Calu3 (cell line): ENCODE results near the gene KLK4. TPM values are rescaled to one million over a fixed set of nuclear protein-coding genes. Genes with fewer than 3 reads are reported as not detected.

Source experiments
- BruUV-seq: library from RNA; stranded (reverse); fragments of 400-500 nt; replicated peaks from 2 replicates; lab custom pipeline; 2021; lab: Mats Ljungman, UMichigan
- CTCF ChIA-PET: fragments of 300-600 bp; sonication (Branson Sonifier 250); formaldehyde crosslinking; loops from one replicate; lab custom pipeline; 2022; ENCODE audit warnings: antibody characterized with exemption; lab: Charles Lee
- DNase-seq: peaks from one replicate; pipeline ENCODE4 v3.0.0; 2022
- H3K27ac Mint-ChIP-seq: one replicate; pipeline ENCODE4 v1.8.0; 2022; ENCODE audit warnings: mixed read lengths; ENCODE audit not compliant: unreplicated experiment
- H3K27me3 Mint-ChIP-seq: one replicate; pipeline ENCODE4 v1.8.0; 2022; ENCODE audit warnings: mixed read lengths; ENCODE audit not compliant: unreplicated experiment
- H3K36me3 Mint-ChIP-seq: one replicate; pipeline ENCODE4 v1.8.0; 2022; ENCODE audit warnings: mild to moderate bottlenecking, moderate library complexity, mixed read lengths; ENCODE audit not compliant: insufficient read depth, unreplicated experiment
- H3K4me1 Mint-ChIP-seq: one replicate; pipeline ENCODE4 v1.8.0; 2022; ENCODE audit warnings: mild to moderate bottlenecking, low read depth, mixed read lengths; ENCODE audit not compliant: unreplicated experiment
- H3K4me3 Mint-ChIP-seq: one replicate; pipeline ENCODE4 v1.8.0; 2022; ENCODE audit warnings: mild to moderate bottlenecking, low read depth, moderate library complexity, mixed read lengths; ENCODE audit not compliant: unreplicated experiment
- H3K9me3 Mint-ChIP-seq: one replicate; pipeline ENCODE4 v1.8.0; 2022; ENCODE audit warnings: low read depth, mixed read lengths; ENCODE audit not compliant: unreplicated experiment
- intact Hi-C: fragments of 100-400 bp; cut with micrococcal nuclease; formaldehyde crosslinking; loops from one replicate; pipeline ENCODE4 v1.10.0; 2022; ENCODE audit not compliant: unreplicated experiment
- total RNA-seq: library from RNA; stranded (reverse); gene quantifications from 2 replicates; pipeline ENCODE4 v1.2.3, GENCODE V29; 2022
- TF ChIP-seq, protein P1 (sequence below): fragments of 200-600 bp; IDR thresholded peaks from one replicate; pipeline ENCODE4 v1.8.0; 2022; ENCODE audit warnings: antibody characterized with exemption; ENCODE audit not compliant: unreplicated experiment

KLK4 gene
- total RNA-seq, 1 experiment from 2014 or later, result not detected

DNA sequence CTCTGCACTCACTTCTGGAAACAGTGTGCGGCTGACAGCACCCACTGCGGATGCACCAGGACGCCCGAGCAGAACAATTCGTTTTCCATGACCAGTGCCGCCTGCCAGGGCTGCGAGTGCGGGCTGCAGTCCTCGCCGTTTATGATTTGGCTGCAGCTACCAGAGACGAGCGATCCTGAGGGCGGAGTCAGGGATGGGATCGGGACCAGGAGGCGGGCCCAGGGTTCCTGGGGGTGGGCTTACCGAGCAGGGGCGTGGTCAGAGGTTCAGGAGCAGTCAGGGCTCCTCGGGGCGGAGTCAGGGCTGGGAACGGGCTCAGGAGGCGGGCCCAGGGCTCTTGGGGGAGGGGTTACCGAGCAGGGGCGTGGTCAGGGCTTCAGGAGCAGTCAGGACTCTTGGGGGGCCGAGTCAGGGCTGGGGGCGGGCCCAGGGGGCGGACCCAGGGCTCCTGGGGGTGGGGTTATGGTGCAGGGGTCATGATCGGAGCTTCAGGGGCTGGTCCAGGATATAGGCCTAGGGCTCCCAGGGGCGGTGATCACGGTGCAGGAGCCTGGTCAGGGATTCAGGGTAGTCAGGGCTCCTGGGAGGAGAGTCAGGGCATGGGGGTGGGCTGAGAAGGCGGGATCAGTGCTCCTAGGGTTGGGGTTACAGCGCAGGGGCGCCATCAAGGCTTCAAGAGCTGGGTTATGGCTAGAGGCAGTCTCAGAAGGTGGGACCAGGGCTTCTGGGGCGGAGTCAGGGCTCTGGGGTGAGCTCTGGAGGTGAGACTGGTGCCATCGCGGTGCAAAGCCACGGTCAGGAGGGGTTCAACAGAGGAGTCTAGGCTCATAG is 1.7 kb downstream of the KLK4 start:
- CTCF ChIA-PET, result interaction anchor here (0.6 to 1.6 kb wide), 5 partner anchors 12 to 507 kb away, joined by 3 to 7 read pairs (median 6); no protein-coding TSS in a partner anchor
- no peaks in the 10 kb centered on the region for H3K36me3 Mint-ChIP-seq
- no peaks in the 10 kb centered on the region for H3K9me3 Mint-ChIP-seq
- H3K27me3 Mint-ChIP-seq, result no peaks in the 10 kb centered on the region
- BruUV-seq, result no TSS peak
- no peak overlapping the region for H3K4me3 Mint-ChIP-seq
- H3K27ac Mint-ChIP-seq, result no peak overlapping the region
- TF ChIP-seq, protein P1, sequence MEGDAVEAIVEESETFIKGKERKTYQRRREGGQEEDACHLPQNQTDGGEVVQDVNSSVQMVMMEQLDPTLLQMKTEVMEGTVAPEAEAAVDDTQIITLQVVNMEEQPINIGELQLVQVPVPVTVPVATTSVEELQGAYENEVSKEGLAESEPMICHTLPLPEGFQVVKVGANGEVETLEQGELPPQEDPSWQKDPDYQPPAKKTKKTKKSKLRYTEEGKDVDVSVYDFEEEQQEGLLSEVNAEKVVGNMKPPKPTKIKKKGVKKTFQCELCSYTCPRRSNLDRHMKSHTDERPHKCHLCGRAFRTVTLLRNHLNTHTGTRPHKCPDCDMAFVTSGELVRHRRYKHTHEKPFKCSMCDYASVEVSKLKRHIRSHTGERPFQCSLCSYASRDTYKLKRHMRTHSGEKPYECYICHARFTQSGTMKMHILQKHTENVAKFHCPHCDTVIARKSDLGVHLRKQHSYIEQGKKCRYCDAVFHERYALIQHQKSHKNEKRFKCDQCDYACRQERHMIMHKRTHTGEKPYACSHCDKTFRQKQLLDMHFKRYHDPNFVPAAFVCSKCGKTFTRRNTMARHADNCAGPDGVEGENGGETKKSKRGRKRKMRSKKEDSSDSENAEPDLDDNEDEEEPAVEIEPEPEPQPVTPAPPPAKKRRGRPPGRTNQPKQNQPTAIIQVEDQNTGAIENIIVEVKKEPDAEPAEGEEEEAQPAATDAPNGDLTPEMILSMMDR, result no peak
- peak; percentile 80 for DNase-seq
- intact Hi-C loops, result loop anchor here (5.0 kb wide), 1 partner anchor 188 kb away; no protein-coding TSS in a partner anchor
- H3K4me1 Mint-ChIP-seq, result no peaks in the 10 kb centered on the region

DNA sequence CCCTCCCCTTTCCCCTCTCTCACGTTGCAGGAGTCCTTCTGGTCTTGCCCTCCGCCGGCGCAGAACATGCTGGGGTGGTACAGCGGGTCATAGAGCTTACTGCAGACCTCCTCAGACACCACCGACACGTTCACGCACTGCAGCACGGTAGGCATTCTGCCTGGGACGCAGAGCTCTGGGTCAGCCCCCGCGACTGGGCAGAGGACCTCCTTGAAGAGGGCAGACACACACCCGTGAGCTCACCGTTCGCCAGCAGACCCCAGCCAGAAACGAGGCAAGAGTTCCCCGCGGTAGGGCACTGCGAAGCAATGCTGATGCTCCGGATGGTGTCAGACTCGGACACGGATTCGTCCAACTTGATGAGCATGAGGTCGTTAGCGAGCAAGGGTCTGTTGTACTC is 2.9 kb downstream of the KLK4 start:
- Mint-ChIP-seq H3K4me3 (no peak overlapping the region), H3K4me1 (no peaks in the 10 kb centered on the region), H3K36me3 (no peaks in the 10 kb centered on the region), H3K9me3 (no peaks in the 10 kb centered on the region), H3K27ac (no peak overlapping the region), H3K27me3 (no peaks in the 10 kb centered on the region)
- CTCF ChIA-PET, result interaction anchor here (1.6 kb wide), 1 partner anchor 14 kb away, joined by 6 read pairs; no protein-coding TSS in a partner anchor
- no TSS peak for BruUV-seq
- TF ChIP-seq, protein P1, result no peak
- no peak for DNase-seq
- intact Hi-C loops, result loop anchor here (5.0 kb wide), 1 partner anchor 189 kb away; no protein-coding TSS in a partner anchor

- intact Hi-C loops, result loop anchor here (5.0 kb wide), 1 partner anchor 191 kb away; no protein-coding TSS in a partner anchor
- TF ChIP-seq, protein P1, result peak; percentile 60
- Mint-ChIP-seq H3K36me3 (no peaks in the 10 kb centered on the region), H3K27me3 (no peaks in the 10 kb centered on the region), H3K27ac (no peak overlapping the region), H3K4me3 (no peak overlapping the region), H3K4me1 (no peaks in the 10 kb centered on the region), H3K9me3 (no peaks in the 10 kb centered on the region)
- DNase-seq, result peak; percentile 74
- CTCF ChIA-PET, result no interaction called here
- BruUV-seq, result no TSS peak
These were observed 5.0 kb downstream of the KLK4 start for GRCh38 chr19:50906217-50906616.

- peaks cover 17% of the 10 kb centered on the region for H3K27me3 Mint-ChIP-seq
- peaks cover 4% of the 10 kb centered on the region for H3K4me1 Mint-ChIP-seq
- H3K9me3 Mint-ChIP-seq, result no peaks in the 10 kb centered on the region
- BruUV-seq, result no TSS peak
- no peak for DNase-seq
- TF ChIP-seq, protein P1, result no peak
- intact Hi-C loops, result no loop called here
- no peak overlapping the region for H3K4me3 Mint-ChIP-seq
- no peak overlapping the region for H3K27ac Mint-ChIP-seq
- CTCF ChIA-PET, result no interaction called here
- H3K36me3 Mint-ChIP-seq, result no peaks in the 10 kb centered on the region
These were observed 8.6 kb downstream of the KLK4 start for GRCh38 chr19:50902640-50903039.
